Left lung (tissue), 10 donors: ENCODE results near the gene NOC4L. TPM values are rescaled to one million over a fixed set of nuclear protein-coding genes. Genes with fewer than 3 reads are reported as not detected.
"Not testable (repeated sequence)": the region's sequence is repeated elsewhere in the genome, so short reads cannot be mapped to it uniquely, and the experiment has no call there.

Experiments
- ATAC-seq: fragments of 200-7000 bp; cut with Tn5 transposase; one replicate; pipeline ENCODE4 v1.9.1; 2020; ENCODE audit warnings: moderate library complexity
- DNase-seq, 4 donors: peaks; one replicate each; pipeline ENCODE4 v3.0.0-alpha.2; 2013 to 2020
- H3K27ac ChIP-seq, 2 donors: fragments of 200-600 bp; sonication (generic) in 1 of 2; one replicate each; pipeline versions ENCODE4 v1.5.0 to v1.8.0; 2020 to 2021
- H3K27me3 ChIP-seq, 2 donors: fragments of 200-600 bp; sonication (generic) in 1 of 2; one replicate each; pipeline versions ENCODE4 v1.5.0 to v1.8.0; 2020 to 2021
- H3K36me3 ChIP-seq, 2 donors: fragments of 200-600 bp; sonication (generic) in 1 of 2; one replicate each; pipeline versions ENCODE4 v1.5.0 to v1.8.0; 2020 to 2021
- H3K4me1 ChIP-seq, 2 donors: fragments of 200-600 bp; one replicate each; pipeline ENCODE4 v1.8.0; 2021
- H3K4me3 ChIP-seq, 2 donors: fragments of 200-600 bp; sonication (generic) in 1 of 2; one replicate each; pipeline versions ENCODE4 v1.5.0 to v1.8.0; 2020 to 2021; ENCODE audit warnings: mild to moderate bottlenecking in 1 of 2
- H3K9me3 ChIP-seq, 2 donors: fragments of 200-600 bp; sonication (generic) in 1 of 2; one replicate each; pipeline versions ENCODE4 v1.5.0 to v1.8.0; 2020 to 2021
- intact Hi-C, 2 donors: fragments of 100-400 bp; cut with DNase I; formaldehyde crosslinking; loops; one replicate each; pipeline versions ENCODE4 v1.11.2 to v1.14.2; 2022
- polyA plus RNA-seq, 6 donors: library from polyadenylated mRNA; unstranded; fragments of 120-200 nt; gene quantifications; one replicate each; pipeline ENCODE4 v1.2.1, GENCODE V29; 2013; ENCODE audit not compliant: insufficient read length in 6 of 6
- total RNA-seq, 2 donors: library from RNA; stranded (reverse); fragmentation: NEBNext Ultra II Directional; extraction: Animal tissue kit (Norgen Biotek cat#: 25700); gene quantifications; one replicate each; pipeline ENCODE4 v1.2.1, GENCODE V29; 2021
- TF ChIP-seq, protein P1 (sequence below), 2 donors: fragments of 200-600 bp; sonication (generic) in 1 of 2; IDR thresholded peaks; one replicate each; pipeline versions ENCODE4 v1.5.0 to v1.8.0; 2021; ENCODE audit warnings: antibody characterized with exemption in 2 of 2
- donor health status: DM: no; HTN: yes; CAD: no.
- donor health status: DM: no; HTN: no; CAD: no.

Gene NOC4L
- total and polyA plus RNA-seq, 8 donors, result 10.6 to 19.6 (median 12.5) TPM

DNA sequence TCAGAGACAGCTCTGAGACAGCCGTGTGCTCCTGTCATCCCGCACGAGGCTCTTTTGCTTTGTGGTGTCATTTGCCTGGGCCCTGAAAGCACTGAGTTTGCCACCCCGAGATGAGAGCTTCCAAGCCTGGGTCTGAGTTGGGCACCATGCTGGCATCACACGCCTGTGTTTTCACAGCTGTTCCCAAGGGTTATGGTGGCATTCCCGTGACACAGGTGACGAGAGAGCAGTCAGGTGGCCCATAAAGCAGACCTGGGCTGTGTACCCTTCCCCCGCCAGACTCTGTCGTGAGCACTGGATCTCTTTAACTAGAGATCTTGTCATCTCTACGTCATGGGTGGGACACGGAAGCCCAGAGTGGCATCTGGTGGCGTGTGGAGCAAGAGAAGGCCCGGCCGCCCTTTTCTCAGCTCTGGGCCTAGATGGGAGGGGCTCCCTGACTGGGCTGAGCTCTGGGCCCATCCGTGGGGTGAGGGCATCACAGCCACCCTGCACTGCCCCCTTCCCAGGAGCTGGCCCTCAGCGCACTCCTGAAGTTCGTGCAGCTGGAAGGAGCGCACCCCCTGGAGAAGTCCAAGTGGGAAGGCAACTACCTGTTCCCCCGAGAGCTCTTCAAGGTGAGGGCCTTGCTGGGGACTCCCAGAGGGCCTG, 2.6 kb downstream of the NOC4L start:
- intact Hi-C loops, result no loop called here
- Histone ChIP-seq H3K4me1 (peaks cover 17 to 32% of the 10 kb centered on the region in 2 donors), H3K9me3 (no peaks in the 10 kb centered on the region), H3K27me3 (no peaks in the 10 kb centered on the region), H3K27ac (no peak overlapping the region), H3K4me3 (no peak overlapping the region), H3K36me3 (peaks cover 0 to 40% of the 10 kb centered on the region in 2 donors)
- TF ChIP-seq, protein P1, sequence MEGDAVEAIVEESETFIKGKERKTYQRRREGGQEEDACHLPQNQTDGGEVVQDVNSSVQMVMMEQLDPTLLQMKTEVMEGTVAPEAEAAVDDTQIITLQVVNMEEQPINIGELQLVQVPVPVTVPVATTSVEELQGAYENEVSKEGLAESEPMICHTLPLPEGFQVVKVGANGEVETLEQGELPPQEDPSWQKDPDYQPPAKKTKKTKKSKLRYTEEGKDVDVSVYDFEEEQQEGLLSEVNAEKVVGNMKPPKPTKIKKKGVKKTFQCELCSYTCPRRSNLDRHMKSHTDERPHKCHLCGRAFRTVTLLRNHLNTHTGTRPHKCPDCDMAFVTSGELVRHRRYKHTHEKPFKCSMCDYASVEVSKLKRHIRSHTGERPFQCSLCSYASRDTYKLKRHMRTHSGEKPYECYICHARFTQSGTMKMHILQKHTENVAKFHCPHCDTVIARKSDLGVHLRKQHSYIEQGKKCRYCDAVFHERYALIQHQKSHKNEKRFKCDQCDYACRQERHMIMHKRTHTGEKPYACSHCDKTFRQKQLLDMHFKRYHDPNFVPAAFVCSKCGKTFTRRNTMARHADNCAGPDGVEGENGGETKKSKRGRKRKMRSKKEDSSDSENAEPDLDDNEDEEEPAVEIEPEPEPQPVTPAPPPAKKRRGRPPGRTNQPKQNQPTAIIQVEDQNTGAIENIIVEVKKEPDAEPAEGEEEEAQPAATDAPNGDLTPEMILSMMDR (IDR thresholded peaks at IDR 0.05), result no peak
- DNase-seq (no peak), ATAC-seq (no peak)

DNA sequence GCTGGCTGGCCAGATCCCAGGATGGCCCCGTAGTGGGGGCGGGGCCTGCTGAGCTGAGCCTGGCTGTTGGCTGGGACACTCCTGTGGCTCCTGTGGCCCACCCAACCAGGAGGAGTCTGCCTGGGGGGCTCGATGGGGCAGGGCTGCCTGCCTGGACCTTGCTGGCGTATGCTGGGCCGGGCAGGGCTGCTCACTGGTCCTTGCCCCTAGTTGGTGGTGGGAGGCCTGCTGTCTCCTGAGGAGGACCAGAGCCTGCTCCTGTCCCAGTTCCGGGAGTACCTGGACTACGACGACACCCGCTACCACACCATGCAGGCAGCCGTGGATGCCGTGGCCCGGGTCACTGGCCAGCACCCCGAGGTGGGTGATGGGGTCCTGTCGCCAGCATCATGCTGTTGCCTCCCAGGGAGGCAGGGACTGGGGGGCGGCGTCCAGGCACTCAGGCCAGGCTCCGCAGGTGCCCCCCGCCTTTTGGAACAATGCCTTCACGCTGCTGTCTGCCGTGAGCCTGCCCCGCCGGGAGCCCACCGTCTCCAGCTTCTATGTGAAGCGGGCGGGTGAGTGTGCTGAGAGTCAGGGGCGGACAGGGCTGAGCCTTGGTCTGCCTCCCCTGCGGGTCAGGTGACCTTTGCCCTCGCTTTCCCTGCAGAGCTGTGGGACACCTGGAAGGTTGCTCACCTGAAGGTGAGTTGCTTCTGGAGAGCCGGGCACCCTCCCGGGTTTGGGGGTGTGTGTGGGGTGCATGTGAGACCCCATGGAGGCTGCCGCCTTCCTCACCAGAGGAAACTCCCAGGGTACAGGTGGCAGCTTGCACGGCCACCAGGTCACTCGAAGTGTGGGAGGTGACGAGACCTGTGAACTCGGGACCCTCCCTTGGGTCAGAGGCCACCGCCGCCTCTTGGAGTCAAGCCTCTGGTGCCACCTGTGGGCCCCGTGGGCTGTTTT, 3.4 kb downstream of the NOC4L start:
- DNase-seq, result peak in 2 of 4 donors; percentile 31 to 76
- Histone ChIP-seq H3K4me3 (no peak overlapping the region), H3K27me3 (no peaks in the 10 kb centered on the region), H3K9me3 (no peaks in the 10 kb centered on the region), H3K36me3 (peaks cover 0 to 39% of the 10 kb centered on the region in 2 donors), H3K27ac (no peak overlapping the region), H3K4me1 (peaks cover 16 to 29% of the 10 kb centered on the region in 2 donors)
- TF ChIP-seq, protein P1 (IDR thresholded peaks at IDR 0.05), result no peak
- intact Hi-C loops, result no loop called here
- no peak for ATAC-seq

DNA sequence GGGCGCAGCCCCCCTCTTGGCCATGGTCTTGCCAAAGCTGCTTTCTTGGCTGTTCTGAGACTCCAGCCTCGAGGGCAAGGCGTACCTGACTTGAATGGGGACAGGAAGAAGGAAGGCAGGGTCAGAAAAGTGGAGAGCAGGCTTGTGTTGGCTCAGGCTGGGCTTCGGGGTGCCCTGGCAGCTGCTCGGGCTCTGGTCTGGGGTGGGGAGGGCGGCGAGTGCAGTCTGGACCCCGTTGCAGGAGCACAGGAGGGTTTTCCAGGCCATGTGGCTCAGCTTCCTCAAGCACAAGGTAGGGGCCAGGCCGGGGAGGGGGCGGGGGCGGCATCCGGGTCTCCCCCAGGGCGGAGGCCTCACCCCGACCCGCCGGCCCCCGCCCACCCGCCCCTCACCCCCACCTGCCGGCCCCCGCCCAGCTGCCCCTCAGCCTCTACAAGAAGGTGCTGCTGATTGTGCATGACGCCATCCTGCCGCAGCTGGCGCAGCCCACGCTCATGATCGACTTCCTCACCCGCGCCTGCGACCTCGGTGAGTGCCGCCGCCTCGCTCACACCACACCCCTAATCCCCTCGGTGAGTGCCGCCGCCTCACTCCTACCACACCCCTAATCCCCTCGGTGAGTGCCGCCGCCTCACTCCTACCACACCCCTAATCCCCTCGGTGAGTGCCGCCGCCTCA, 4.2 kb downstream of the NOC4L start:
- H3K36me3 ChIP-seq, result peaks cover 0 to 39% of the 10 kb centered on the region in 2 donors
- peak in 1 of 4 donors; percentile 65 for DNase-seq
- ATAC-seq, result no peak
- H3K4me3 ChIP-seq, result no peak overlapping the region
- H3K27me3 ChIP-seq, result no peaks in the 10 kb centered on the region
- no peaks in the 10 kb centered on the region for H3K9me3 ChIP-seq
- no peak overlapping the region for H3K27ac ChIP-seq
- peaks cover 8 to 21% of the 10 kb centered on the region in 2 donors for H3K4me1 ChIP-seq
- TF ChIP-seq, protein P1 (IDR thresholded peaks at IDR 0.05), result no peak
- intact Hi-C loops, result no loop called here

DNA sequence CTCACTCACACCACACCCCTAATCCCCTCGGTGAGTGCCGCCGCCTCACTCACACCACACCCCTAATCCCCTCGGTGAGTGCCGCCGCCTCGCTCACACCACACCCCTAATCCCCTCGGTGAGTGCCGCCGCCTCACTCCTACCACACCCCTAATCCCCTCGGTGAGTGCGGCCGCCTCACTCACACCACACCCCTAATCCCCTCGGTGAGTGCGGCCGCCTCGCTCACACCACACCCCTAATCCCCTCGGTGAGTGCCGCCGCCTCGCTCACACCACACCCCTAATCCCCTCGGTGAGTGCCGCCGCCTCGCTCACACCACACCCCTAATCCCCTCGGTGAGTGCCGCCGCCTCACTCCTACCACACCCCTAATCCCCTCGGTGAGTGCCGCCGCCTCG, 5.3 kb downstream of the NOC4L start:
- intact Hi-C loops, H3K27me3 ChIP-seq, ATAC-seq, DNase-seq, H3K9me3 ChIP-seq, H3K4me3 ChIP-seq, H3K27ac ChIP-seq: not testable (repeated sequence)
- Histone ChIP-seq H3K4me1 (peaks cover 7 to 27% of the 10 kb centered on the region in 2 donors), H3K36me3 (peaks cover 0 to 39% of the 10 kb centered on the region in 2 donors)

DNA sequence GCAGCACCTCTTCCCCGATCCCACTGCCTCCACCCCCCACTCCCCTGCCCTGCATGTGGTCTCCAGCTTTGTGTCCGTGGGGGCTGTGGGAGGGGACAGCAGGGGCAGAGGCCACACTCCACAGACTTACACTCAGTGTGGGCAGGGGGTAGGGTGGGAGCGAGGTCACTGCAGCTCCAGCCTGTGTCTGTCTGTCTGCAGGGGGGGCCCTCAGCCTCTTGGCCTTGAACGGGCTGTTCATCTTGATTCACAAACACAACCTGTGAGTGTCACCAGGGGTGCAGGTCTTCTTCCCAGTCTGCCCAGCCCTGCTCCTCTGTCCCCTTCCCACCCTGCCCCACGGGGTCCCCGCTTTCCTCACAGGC, 6.5 kb downstream of the NOC4L start:
- Histone ChIP-seq H3K4me3 (no peak overlapping the region), H3K4me1 (peaks cover 0 to 16% of the 10 kb centered on the region in 2 donors), H3K9me3 (no peaks in the 10 kb centered on the region), H3K36me3 (peaks cover 0 to 39% of the 10 kb centered on the region in 2 donors), H3K27ac (no peak overlapping the region), H3K27me3 (no peaks in the 10 kb centered on the region)
- ATAC-seq (no peak), DNase-seq (no peak)
- intact Hi-C loops, result no loop called here
- TF ChIP-seq, protein P1 (IDR thresholded peaks at IDR 0.05), result no peak
